GM18858 (cell line): ENCODE measurements around the gene SNRPD1.
A peak's percentile ranks its signal among the peaks of the same experiment; 100 is the strongest.
"Not testable (repeated sequence)": the region's sequence is repeated elsewhere in the genome, so short reads cannot be mapped to it uniquely, and the experiment has no call there.

Experiments
- ATAC-seq: cut with Tn5 transposase; IDR thresholded peaks from one replicate; pipeline ENCODE4 v1.9.1; 2021; ENCODE audit not compliant: unreplicated experiment

SNRPD1 gene

GRCh38 chr18:21612125-21613039 lies at the start of gene SNRPD1:
SNRPD1 (plus strand) TSS chr18:21612314; CDS start chr18:21612430, 116 bp downstream.
- ATAC-seq, result peak; percentile 96

DNA sequence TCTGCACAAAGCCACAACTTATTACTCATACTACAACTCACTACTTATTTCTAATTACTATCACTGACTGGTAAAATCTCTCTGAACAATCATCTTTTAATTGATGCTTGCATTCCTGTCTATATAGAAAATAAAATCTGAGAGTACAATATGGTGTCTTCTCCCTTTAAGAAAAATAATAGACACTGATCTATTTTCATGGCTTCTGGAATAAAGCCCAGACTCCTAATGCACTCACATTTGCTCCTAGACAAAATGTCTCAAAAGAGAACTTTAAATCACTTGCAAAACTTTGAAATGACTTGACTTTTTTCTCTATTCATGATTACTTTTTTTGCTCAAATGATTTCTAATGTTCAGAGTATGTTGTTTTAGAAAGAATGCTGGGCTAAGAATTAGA lies 40.3 kb upstream of the SNRPD1 start:
- ATAC-seq, result no peak

DNA sequence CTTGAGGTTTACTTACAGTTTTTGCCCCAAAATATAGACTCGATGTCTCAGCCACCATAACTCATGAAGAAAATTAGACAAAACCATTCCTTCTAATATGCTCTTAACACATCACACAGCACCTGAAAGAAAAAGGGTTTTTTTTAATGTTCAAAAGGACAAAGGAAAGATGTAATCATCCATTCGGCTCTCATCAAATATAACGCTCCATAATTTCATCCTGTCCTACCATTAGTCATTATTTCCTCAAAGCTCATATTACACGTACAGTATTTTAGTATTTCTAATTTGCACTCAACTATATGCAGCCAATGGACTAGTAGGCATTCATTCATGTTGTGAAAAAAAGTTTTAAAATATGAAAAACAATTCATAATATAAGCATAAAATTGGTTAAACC lies 36.5 kb upstream of the SNRPD1 start:
- ATAC-seq, result no peak

- no peak for ATAC-seq
These were observed 27.7 kb upstream of the SNRPD1 start for GRCh38 chr18:21584391-21584790.

DNA sequence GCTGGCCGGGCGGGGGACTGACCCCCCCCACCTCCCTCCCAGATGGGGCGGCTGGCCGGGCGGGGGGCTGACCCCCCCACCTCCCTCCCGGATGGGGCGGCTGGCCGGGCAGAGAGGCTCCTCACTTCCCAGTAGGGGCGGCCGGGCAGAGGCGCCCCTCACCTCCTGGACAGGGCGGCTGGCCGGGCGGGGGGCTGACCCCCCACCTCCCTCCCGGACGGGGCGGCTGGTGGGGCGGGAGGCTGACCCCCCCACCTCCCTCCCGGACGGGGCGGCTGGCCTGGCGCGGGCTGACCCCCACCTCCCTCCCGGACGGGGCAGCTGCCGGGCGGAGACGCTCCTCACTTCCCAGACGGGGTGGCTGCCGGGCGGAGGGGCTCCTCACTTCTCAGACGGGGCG lies 19.8 kb upstream of the SNRPD1 start:
- ATAC-seq, result not testable (repeated sequence)

DNA sequence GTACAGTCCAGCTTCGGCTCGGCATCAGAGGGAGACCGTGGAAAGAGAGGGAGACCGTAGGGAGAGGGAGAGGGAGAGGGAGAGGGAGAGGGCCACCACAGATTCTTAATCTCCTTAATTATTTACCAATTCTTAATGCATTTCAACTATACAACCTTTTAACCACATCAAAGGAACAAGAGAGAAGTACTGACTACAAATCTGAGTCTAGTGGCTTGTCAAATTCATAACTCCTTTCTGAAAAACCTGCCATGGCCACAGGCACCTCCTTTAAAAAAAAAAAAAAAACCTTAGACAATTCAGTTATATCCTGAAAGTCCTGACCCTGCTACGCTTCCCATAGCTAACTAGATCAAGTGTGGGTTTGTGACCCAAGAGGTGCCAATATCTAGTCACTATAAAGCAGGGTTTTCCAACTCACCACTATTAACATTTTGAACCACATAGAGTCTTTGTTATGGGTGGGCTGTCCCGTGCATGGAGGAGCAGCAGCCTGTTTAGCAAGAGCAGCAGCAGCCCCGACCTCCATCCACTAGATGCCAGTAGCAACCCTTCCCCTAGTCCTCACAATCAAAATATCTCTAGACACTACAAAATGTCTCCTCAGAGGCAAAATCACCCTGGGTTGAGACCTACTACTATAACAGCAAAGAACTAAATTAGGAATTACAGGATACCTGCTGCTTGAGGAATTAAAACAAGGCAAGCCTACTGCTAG lies 18.4 kb upstream of the SNRPD1 start:
- ATAC-seq, result no peak

DNA sequence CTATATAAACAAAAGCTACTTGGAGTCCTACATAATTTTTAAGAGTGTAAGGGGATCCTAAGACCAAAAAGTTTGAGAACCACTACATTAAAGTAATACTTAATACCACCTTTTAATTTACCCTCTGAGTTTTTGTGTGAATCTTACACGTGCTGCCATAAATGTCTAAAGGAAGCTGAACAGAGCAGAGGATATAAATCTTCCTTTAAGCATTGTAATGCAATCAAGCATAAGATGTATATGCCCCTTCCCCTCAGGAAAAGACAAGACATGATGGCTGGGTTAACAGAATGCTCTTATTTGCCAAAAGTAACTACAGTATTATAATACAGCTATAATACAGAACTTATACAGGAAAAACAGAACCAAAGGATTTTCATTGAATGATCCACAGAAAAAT lies 14.5 kb upstream of the SNRPD1 start:
- ATAC-seq, result no peak

- ATAC-seq, result no peak
These were observed 13.2 kb upstream of the SNRPD1 start for GRCh38 chr18:21598726-21599584.

DNA sequence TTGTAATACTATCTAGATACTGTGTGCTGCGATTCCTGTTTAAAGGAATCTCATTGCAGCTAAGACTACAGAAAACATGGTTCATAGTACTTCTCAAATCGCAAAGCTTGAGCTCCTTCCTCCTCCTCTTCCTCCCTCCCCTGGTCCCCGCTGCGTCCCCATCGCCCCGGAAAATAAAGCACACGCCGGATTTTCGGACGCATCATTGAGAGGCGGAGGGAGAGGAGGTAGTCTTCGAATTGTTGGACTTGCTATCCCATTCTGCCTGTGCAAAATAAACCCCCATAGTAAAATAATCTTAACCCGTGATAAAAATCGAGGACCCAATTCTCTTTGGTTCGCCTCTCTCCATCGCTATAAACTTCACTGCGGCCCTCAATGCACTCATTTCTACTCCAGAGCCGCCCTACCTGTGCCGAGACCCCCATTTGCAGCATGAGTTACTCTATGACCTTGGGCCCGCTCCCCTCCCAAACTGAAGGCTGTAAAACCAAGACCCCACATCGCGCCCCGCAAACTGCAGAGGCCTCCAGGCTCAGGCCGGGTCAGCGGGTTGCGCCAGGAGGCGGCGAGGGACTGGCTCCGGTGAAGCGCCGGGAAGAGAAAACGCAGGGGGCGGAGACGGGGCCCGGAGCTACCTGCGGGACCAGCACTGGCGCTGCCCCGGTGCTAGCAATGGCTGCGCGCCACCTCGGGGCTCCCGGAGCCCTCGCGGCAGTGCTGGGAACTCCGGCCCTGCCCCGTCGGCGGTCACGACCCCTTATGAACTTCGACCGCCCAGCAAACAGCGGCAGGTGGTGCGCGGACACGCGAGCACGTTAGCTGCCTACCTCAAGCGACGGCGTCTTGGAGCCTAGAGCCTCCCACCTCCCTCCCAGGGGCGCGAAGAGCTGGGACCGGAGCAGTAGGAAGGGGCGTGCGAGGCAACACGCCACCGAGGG lies 12.3 kb upstream of the SNRPD1 start:
- ATAC-seq, result peak; percentile 27

- peak; percentile 87 for ATAC-seq
These were observed 11.3 kb upstream of the SNRPD1 start, which contains the start of gene ESCO1 for GRCh38 chr18:21600526-21601410. ESCO1 (minus strand) TSS chr18:21600704; CDS start chr18:21574843, 25,861 bp downstream.

GRCh38 chr18:21602299-21602587 lies 9.9 kb upstream of the SNRPD1 start:
- no peak for ATAC-seq

DNA sequence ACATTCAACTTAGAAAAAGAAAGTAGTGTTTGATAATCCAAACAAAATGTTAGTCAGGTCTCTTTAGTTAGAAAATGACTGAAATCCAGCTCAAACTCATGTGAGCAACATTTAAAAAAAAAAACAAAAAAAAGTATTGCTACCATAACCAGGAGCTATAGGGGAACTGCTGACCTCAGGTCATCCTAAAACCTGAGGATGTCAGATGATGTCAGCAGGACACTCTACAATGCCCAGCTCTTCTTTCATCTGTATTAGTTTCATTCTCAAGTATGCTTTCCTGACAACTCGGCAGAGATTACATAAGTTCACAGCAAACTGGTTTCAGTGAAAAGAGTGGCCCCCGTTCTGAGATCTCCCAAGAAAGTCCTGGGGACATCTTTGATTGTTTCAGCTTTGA lies 7.4 kb upstream of the SNRPD1 start:
- no peak for ATAC-seq

DNA sequence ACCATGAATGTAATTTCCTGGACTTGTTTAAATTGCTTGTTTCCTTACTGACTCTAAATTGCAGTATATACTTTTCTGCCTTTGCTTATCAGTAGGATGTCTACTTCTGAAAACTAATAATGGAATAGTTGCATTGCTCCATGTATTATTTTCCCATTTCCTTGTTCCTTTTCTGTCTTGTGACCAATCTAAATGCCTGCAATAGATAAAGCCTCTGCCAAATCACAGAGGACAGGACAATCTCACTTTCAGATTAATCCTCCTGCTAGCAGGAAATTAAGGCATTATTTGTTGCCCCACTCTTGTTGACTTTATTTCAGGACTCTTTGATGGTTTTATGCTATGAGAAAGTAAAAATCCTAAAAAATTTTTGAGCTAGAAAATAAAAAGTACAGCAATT lies 6.9 kb upstream of the SNRPD1 start:
- no peak for ATAC-seq

DNA sequence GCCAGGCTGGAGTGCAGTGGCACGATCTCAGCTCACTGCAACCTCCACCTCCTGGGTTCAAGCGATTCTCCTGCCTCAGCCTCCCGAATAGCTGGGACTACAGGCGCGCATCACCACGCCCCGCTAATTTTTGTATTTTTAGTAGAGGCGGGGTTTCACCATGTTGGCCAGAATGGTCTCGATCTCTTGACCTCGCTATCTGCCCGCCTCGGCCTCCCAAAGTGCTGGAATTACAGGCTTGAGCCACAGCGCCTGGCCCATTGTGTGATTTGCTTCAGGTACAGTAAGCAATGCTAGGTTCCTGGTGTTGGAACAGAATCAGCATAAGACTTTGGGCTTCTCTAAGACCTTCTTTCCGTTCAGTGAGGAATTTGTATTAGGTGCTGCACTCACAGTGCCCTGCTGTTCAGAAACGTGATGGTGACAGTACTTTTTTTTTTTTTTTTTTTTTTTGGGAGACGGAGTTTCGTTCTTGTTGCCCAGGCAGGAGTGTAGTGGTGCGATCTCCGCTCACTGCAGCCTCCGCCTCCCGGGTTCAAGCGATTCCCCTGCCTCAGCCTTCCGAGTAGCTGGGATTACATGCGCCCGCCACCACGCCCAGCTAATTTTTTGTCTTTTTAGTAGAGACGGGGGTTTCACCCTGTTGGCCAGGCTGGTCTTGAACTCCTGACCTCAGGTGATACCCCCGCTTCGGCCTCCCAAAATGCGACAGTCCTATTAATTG lies 551 bp upstream of the SNRPD1 start:
- ATAC-seq, result not testable (repeated sequence)

GRCh38 chr18:21621640-21622039 lies 9.5 kb downstream of the SNRPD1 start:
- ATAC-seq, result not testable (repeated sequence)

- peak; percentile 89 for ATAC-seq
These were observed 17.1 kb downstream of the SNRPD1 start for GRCh38 chr18:21629089-21629832.

DNA sequence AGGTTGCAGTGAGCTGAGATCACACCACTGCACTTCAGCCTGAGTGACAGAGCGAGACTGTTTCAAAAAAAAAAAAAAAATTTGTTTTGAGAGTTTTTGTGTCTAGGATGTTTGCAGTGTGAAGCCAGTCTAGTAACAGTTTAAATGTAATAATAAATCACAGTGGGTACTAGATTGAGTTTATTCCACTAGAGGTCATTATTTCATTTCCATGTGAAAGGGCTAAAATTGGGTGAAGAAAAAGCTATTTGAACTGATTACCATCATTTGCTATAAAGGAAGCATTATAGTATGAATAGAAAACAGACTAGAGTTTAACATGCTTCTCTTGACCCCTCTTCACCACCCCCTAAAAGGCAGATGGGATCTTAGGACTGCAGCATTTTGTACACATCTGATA lies 20.3 kb downstream of the SNRPD1 start:
- no peak for ATAC-seq
